Type B pancreatic cell (in vitro differentiated cells): Measurements from ENCODE around the gene MEG3. TPM values are rescaled to one million over a fixed set of nuclear protein-coding genes. Genes with fewer than 3 reads are reported as not detected.

Experiments
- DNase-seq: peaks from one replicate; pipeline ENCODE4 v3.0.0; 2021; ENCODE audit warnings: mixed read lengths; ENCODE audit not compliant: unreplicated experiment; ENCODE audit errors: extremely low spot score
- H3K27ac Mint-ChIP-seq: 2 replicates; pipeline ENCODE4 v1.8.0; 2021; ENCODE audit warnings: mild to moderate bottlenecking, mixed read lengths
- H3K27me3 Mint-ChIP-seq: 2 replicates; pipeline ENCODE4 v1.8.0; 2021; ENCODE audit warnings: mixed read lengths
- H3K36me3 Mint-ChIP-seq: 2 replicates; pipeline ENCODE4 v1.8.0; 2021; ENCODE audit warnings: mixed read lengths
- H3K4me1 Mint-ChIP-seq: one replicate; pipeline ENCODE4 v1.8.0; 2021; ENCODE audit warnings: mixed read lengths; ENCODE audit not compliant: unreplicated experiment
- H3K4me3 Mint-ChIP-seq: 2 replicates; pipeline ENCODE4 v1.8.0; 2021; ENCODE audit warnings: mild to moderate bottlenecking, mixed read lengths
- H3K9me3 Mint-ChIP-seq: 2 replicates; pipeline ENCODE4 v1.8.0; 2021; ENCODE audit warnings: mixed read lengths
- CTCF ChIP-seq: fragments of 200-600 bp; sonication (generic); conservative IDR thresholded peaks from 2 replicates; pipeline ENCODE4 v1.5.0; 2021; ENCODE audit warnings: antibody characterized with exemption, mild to moderate bottlenecking
- total RNA-seq: library from RNA; stranded (reverse); gene quantifications from 2 replicates; pipeline ENCODE4 v1.2.1, GENCODE V29; 2021; ENCODE audit warnings: low replicate concordance

Gene MEG3
- total RNA-seq, 1 donor from 2014 or later, result 0.68 TPM

DNA sequence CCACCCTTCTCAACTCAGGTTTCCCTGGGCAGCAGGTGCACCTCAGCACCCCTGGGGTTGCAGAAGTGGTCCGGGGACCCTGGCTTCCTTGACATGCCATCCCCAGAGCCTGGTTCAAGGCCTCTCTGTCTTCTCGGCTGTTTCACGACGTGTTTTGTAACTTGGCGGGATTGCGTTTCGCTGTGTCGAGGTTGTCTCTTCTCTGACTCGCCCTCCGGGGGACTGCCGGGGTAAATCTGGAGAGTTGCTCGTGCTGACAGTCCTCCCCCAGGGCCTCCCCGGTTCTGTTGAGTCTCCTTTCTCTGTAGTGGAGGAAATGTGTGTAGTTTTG, 25.6 kb downstream of the MEG3 start:
- TF ChIP-seq CTCF, result no peak
- no peak overlapping the region for H3K4me3 Mint-ChIP-seq

GRCh38 chr14:100851946-100852620, 26.2 kb downstream of the MEG3 start:
- no peak for DNase-seq
- no peaks in the 10 kb centered on the region for H3K9me3 Mint-ChIP-seq
- H3K36me3 Mint-ChIP-seq, result no peaks in the 10 kb centered on the region
- peaks cover 9% of the 10 kb centered on the region for H3K4me1 Mint-ChIP-seq
- TF ChIP-seq CTCF, result no peak
- no peak overlapping the region for H3K27ac Mint-ChIP-seq
- H3K4me3 Mint-ChIP-seq, result no peak overlapping the region
- H3K27me3 Mint-ChIP-seq, result peaks cover 16% of the 10 kb centered on the region

More for the DNA sequence above, 25.6 kb downstream of the MEG3 start:
- H3K4me1 Mint-ChIP-seq, result peaks cover 6% of the 10 kb centered on the region
- H3K27me3 Mint-ChIP-seq, result peaks cover 13% of the 10 kb centered on the region
- no peaks in the 10 kb centered on the region for H3K9me3 Mint-ChIP-seq
- H3K36me3 Mint-ChIP-seq, result no peaks in the 10 kb centered on the region
- DNase-seq, result no peak
- H3K27ac Mint-ChIP-seq, result no peak overlapping the region

- no peak for TF ChIP-seq CTCF
- Mint-ChIP-seq H3K27ac (no peak overlapping the region), H3K4me3 (no peak overlapping the region), H3K27me3 (peaks cover 22% of the 10 kb centered on the region), H3K4me1 (peaks cover 16% of the 10 kb centered on the region), H3K36me3 (no peaks in the 10 kb centered on the region), H3K9me3 (no peaks in the 10 kb centered on the region)
- DNase-seq, result no peak
These were observed 28.5 kb downstream of the MEG3 start for GRCh38 chr14:100854435-100854834.

GRCh38 chr14:100855256-100855930, 29.5 kb downstream of the MEG3 start:
- no peak for TF ChIP-seq CTCF
- Mint-ChIP-seq H3K27ac (no peak overlapping the region), H3K4me1 (peaks cover 16% of the 10 kb centered on the region), H3K27me3 (peaks cover 22% of the 10 kb centered on the region), H3K36me3 (no peaks in the 10 kb centered on the region), H3K9me3 (no peaks in the 10 kb centered on the region), H3K4me3 (no peak overlapping the region)
- no peak for DNase-seq

- Mint-ChIP-seq H3K4me3 (no peak overlapping the region), H3K9me3 (no peaks in the 10 kb centered on the region), H3K4me1 (peaks cover 16% of the 10 kb centered on the region), H3K27me3 (peaks cover 22% of the 10 kb centered on the region), H3K36me3 (no peaks in the 10 kb centered on the region), H3K27ac (no peak overlapping the region)
- DNase-seq, result no peak
- TF ChIP-seq CTCF, result no peak
These were observed 30.4 kb downstream of the MEG3 start for GRCh38 chr14:100856056-100856950.
